HG03095 (cell line): ENCODE measurements around the gene CSH1.

ENCODE experiments used
- ATAC-seq: cut with Tn5 transposase; IDR thresholded peaks from one replicate; pipeline ENCODE4 v1.9.1; 2021; ENCODE audit warnings: moderate library complexity; ENCODE audit not compliant: unreplicated experiment

Gene CSH1

GRCh38 chr17:63896524-63897354 is at the start of gene CSH1:
CSH1 (minus strand) TSS chr17:63896574; CDS start chr17:63896511, 63 bp downstream.
- ATAC-seq: peak; percentile 60

- ATAC-seq: peak; percentile 5
Measured at GRCh38 chr17:63945784-63946439, 49.5 kb upstream of the CSH1 start.

GRCh38 chr17:63944736-63945499 is 48.5 kb upstream of the CSH1 start:
- no peak for ATAC-seq

- no peak for ATAC-seq
Measured at GRCh38 chr17:63943745-63944144, 47.4 kb upstream of the CSH1 start.

GRCh38 chr17:63942309-63942985 is 46.1 kb upstream of the CSH1 start:
- ATAC-seq: no peak

GRCh38 chr17:63941751-63942150 is 45.4 kb upstream of the CSH1 start:
- ATAC-seq: no peak

GRCh38 chr17:63941162-63941561 is 44.8 kb upstream of the CSH1 start:
- no peak for ATAC-seq

GRCh38 chr17:63940584-63940983 is 44.2 kb upstream of the CSH1 start:
- no peak for ATAC-seq

GRCh38 chr17:63939884-63940283 is 43.5 kb upstream of the CSH1 start:
- no peak for ATAC-seq

- ATAC-seq: no peak
Measured at GRCh38 chr17:63939401-63939800, 43.0 kb upstream of the CSH1 start.

GRCh38 chr17:63937920-63938319 is 41.5 kb upstream of the CSH1 start:
- ATAC-seq: no peak

GRCh38 chr17:63937319-63937718 is 40.9 kb upstream of the CSH1 start:
- ATAC-seq: no peak

GRCh38 chr17:63934183-63935112 is 38.1 kb upstream of the CSH1 start:
- ATAC-seq: no peak

GRCh38 chr17:63933598-63933997 is 37.2 kb upstream of the CSH1 start:
- ATAC-seq: no peak

- peak; percentile 7 for ATAC-seq
Measured at GRCh38 chr17:63932721-63933120, 36.3 kb upstream of the CSH1 start.

- peak; percentile 83 for ATAC-seq
Measured at GRCh38 chr17:63931981-63932561, 35.7 kb upstream of the CSH1 start, which contains the start of gene CD79B. CD79B (minus strand) TSS chr17:63932331; CDS start chr17:63932261, 70 bp downstream.

GRCh38 chr17:63930951-63931575 is 34.7 kb upstream of the CSH1 start:
- ATAC-seq: no peak

GRCh38 chr17:63929860-63930766 is 33.7 kb upstream of the CSH1 start:
- no peak for ATAC-seq
